H9 (cell line): ENCODE results near the gene RAPGEF6. TPM values are rescaled to one million over a fixed set of nuclear protein-coding genes. Genes with fewer than 3 reads are reported as not detected.

Experiments
- DNase-seq: peaks from one replicate; pipeline ENCODE4 v3.0.0-alpha.2; 2017
- H2AFZ ChIP-seq: one replicate; pipeline ENCODE4 v1.6.1; 2013; ENCODE audit warnings: mild to moderate bottlenecking, low read length, control low read depth, moderate library complexity
- H2AK5ac ChIP-seq: 2 replicates; pipeline ENCODE4 v1.6.1; 2013; ENCODE audit warnings: low read length, control low read depth, mixed read lengths; ENCODE audit not compliant: insufficient read length
- H2BK120ac ChIP-seq: one replicate; pipeline ENCODE4 v1.6.1; 2013; ENCODE audit warnings: low read depth, mild to moderate bottlenecking, low read length, control low read depth, inconsistent platforms; ENCODE audit not compliant: poor library complexity, severe bottlenecking
- H2BK12ac ChIP-seq: 2 replicates; pipeline ENCODE4 v1.6.1; 2013; ENCODE audit warnings: low read length, control low read depth, mixed read lengths, low read depth; ENCODE audit not compliant: insufficient read length
- H2BK15ac ChIP-seq: 2 replicates; pipeline ENCODE4 v1.6.1; 2013; ENCODE audit warnings: low read depth, low read length, control low read depth
- H2BK20ac ChIP-seq: one replicate; pipeline ENCODE4 v1.6.1; 2013; ENCODE audit warnings: low read depth, mild to moderate bottlenecking, low read length, control low read depth, inconsistent platforms; ENCODE audit not compliant: poor library complexity, severe bottlenecking
- H2BK5ac ChIP-seq: 2 replicates; pipeline ENCODE4 v1.6.1; 2013; ENCODE audit warnings: low read length, control low read depth, mixed read lengths; ENCODE audit not compliant: insufficient read length
- H3K14ac ChIP-seq: 2 replicates; pipeline ENCODE4 v1.6.1; 2013; ENCODE audit warnings: low read length, control low read depth; ENCODE audit not compliant: insufficient read depth
- H3K18ac ChIP-seq: 2 replicates; pipeline ENCODE4 v1.6.1; 2013; ENCODE audit warnings: low read depth, mild to moderate bottlenecking, mixed read lengths, low read length, control low read depth; ENCODE audit not compliant: insufficient read length
- H3K23ac ChIP-seq: 2 replicates; pipeline ENCODE4 v1.6.1; 2013; ENCODE audit warnings: low read length, control low read depth, mixed read lengths, low read depth; ENCODE audit not compliant: insufficient read length
- H3K23me2 ChIP-seq: 2 replicates; pipeline ENCODE4 v1.6.1; 2013; ENCODE audit warnings: low read depth, mild to moderate bottlenecking, mixed read lengths, low read length, control low read depth; ENCODE audit not compliant: insufficient read length, poor library complexity, severe bottlenecking
- H3K27ac ChIP-seq: 2 replicates; pipeline ENCODE4 v1.5.1; 2013; ENCODE audit warnings: low read length, control low read depth, mixed read lengths, low read depth; ENCODE audit not compliant: insufficient read length
- H3K27me3 ChIP-seq: 2 replicates; pipeline ENCODE4 v1.6.1; 2013; ENCODE audit warnings: low read length, control low read depth, inconsistent platforms; ENCODE audit not compliant: insufficient read depth
- H3K4ac ChIP-seq: 2 replicates; pipeline ENCODE4 v1.6.1; 2013; ENCODE audit warnings: low read depth, mild to moderate bottlenecking, control low read depth, inconsistent platforms, low read length, moderate library complexity
- H3K4me1 ChIP-seq: 2 replicates; pipeline ENCODE4 v1.6.1; 2013; ENCODE audit warnings: low read length, control low read depth, inconsistent platforms; ENCODE audit not compliant: insufficient read depth
- H3K4me2 ChIP-seq: 2 replicates; pipeline ENCODE4 v1.6.1; 2013; ENCODE audit warnings: low read length, control low read depth, mixed read lengths; ENCODE audit not compliant: insufficient read length, insufficient read depth
- H3K56ac ChIP-seq: 2 replicates; pipeline ENCODE4 v1.6.1; 2013; ENCODE audit warnings: low read depth, mild to moderate bottlenecking, mixed read lengths, low read length, control low read depth; ENCODE audit not compliant: insufficient read length
- H3K79me1 ChIP-seq: 2 replicates; pipeline ENCODE4 v1.6.1; 2013; ENCODE audit warnings: low read depth, mild to moderate bottlenecking, moderate library complexity, low read length, control low read depth, inconsistent platforms; ENCODE audit not compliant: insufficient read depth, poor library complexity, severe bottlenecking
- H3K79me2 ChIP-seq: 2 replicates; pipeline ENCODE4 v1.6.1; 2013; ENCODE audit warnings: low read length, control low read depth, inconsistent platforms; ENCODE audit not compliant: insufficient read depth
- H3K9ac ChIP-seq: 2 replicates; pipeline ENCODE4 v1.6.1; 2013; ENCODE audit warnings: low read length, control low read depth, mixed read lengths; ENCODE audit not compliant: insufficient read length; ENCODE audit errors: extremely low read depth
- H3K9me3 ChIP-seq: one replicate; pipeline ENCODE4 v1.6.1; 2013; ENCODE audit warnings: low read depth, low read length, inconsistent platforms; ENCODE audit not compliant: control insufficient read depth
- H3T11ph ChIP-seq: one replicate; pipeline ENCODE4 v1.6.1; 2013; ENCODE audit warnings: mild to moderate bottlenecking, low read length, control low read depth, inconsistent platforms
- H4K20me1 ChIP-seq: one replicate; pipeline ENCODE4 v1.6.1; 2013; ENCODE audit not compliant: control insufficient read depth, insufficient read length, insufficient read depth
- H4K5ac ChIP-seq: 2 replicates; pipeline ENCODE4 v1.6.1; 2013; ENCODE audit warnings: low read depth, mild to moderate bottlenecking, mixed read lengths, low read length, control low read depth; ENCODE audit not compliant: insufficient read length
- H4K8ac ChIP-seq: replicated peaks from 2 replicates; pipeline ENCODE4 v1.6.1; 2013; ENCODE audit warnings: low read length, control low read depth, mixed read lengths, low read depth; ENCODE audit not compliant: insufficient read length
- H4K91ac ChIP-seq: 2 replicates; pipeline ENCODE4 v1.6.1; 2013; ENCODE audit warnings: low read depth, mild to moderate bottlenecking, moderate library complexity, mixed read lengths, low read length, control low read depth; ENCODE audit not compliant: insufficient read length
- H3K27ac Mint-ChIP-seq, 3 experiments: 2 replicates in 2 of 3; 3 replicates in 1 of 3; pipeline ENCODE4 v1.8.0; 2020 to 2021; ENCODE audit warnings: mixed read lengths in 3 of 3, mild to moderate bottlenecking in 1 of 3, moderate library complexity in 1 of 3
- H3K27me3 Mint-ChIP-seq: 2 replicates; pipeline ENCODE4 v1.8.0; 2021; ENCODE audit warnings: low read depth, mild to moderate bottlenecking, moderate library complexity, mixed read lengths
- H3K36me3 Mint-ChIP-seq, 3 experiments: 2 replicates in 2 of 3; 3 replicates in 1 of 3; pipeline ENCODE4 v1.8.0; 2020 to 2021; ENCODE audit warnings: low read depth in 3 of 3, mixed read lengths in 3 of 3; ENCODE audit not compliant: insufficient read depth in 1 of 3
- H3K4me1 Mint-ChIP-seq, 2 experiments: 2 replicates each; pipeline ENCODE4 v1.8.0; 2020; ENCODE audit warnings: mixed read lengths in 2 of 2
- H3K4me3 Mint-ChIP-seq, 2 experiments: 2 replicates in 1 of 2; 3 replicates in 1 of 2; pipeline ENCODE4 v1.8.0; 2020 to 2021; ENCODE audit warnings: mild to moderate bottlenecking in 2 of 2, mixed read lengths in 2 of 2, moderate library complexity in 1 of 2
- H3K9me3 Mint-ChIP-seq, 2 experiments: 2 replicates in 1 of 2; 3 replicates in 1 of 2; pipeline ENCODE4 v1.8.0; 2020; ENCODE audit warnings: mild to moderate bottlenecking in 2 of 2, mixed read lengths in 2 of 2, moderate library complexity in 1 of 2
- WGBS: extraction: QIAGEN DNeasy Blood & Tissue Kit; methylation state at CpG from one replicate; pipeline ENCODE4 v1.1.7; 2013; ENCODE audit warnings: missing lambda C conversion rate, low lambda C conversion rate, mixed read lengths; ENCODE audit not compliant: insufficient read length; ENCODE audit errors: extremely low coverage; 5-methylcytosine and 5-hydroxymethylcytosine counted together
- total RNA-seq: library from RNA; stranded (reverse); gene quantifications from 2 replicates; pipeline ENCODE4 v1.2.1, GENCODE V29; 2021
- TF ChIP-seq, protein P1 (sequence below): fragments of 200-600 bp; sonication (generic); conservative IDR thresholded peaks from 3 replicates; pipeline ENCODE4 v1.8.0; 2021; ENCODE audit warnings: antibody characterized with exemption, mild to moderate bottlenecking

RAPGEF6 gene
- total RNA-seq, 1 experiment from 2014 or later, result 19.7 TPM

DNA sequence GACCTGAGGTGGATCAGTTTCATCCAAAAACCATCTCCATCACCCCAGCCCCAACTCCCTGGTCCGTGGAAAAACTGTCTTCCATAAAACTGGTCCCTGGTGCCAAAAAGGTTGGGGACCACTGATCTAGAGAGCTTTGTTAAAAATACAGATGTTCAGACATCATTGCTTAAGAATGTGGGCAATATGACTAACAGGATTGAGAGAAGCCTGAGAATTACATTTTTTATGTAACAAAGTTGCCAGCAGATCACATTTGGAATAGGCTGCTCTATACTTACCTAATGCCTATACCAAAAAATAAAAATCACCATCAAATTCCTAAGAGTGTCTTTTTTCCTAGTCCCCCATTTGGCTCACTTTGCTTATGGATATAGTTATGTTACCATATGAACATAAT is 143.3 kb downstream of the RAPGEF6 start:
- no peak overlapping the region for H3K14ac ChIP-seq
- no CpG with 5 or more reads among the region's 1 CpG for WGBS
- no peaks in the 10 kb centered on the region for H3K79me2 ChIP-seq
- H3T11ph ChIP-seq, result no peak overlapping the region
- H3K27me3 Mint-ChIP-seq, result no peaks in the 10 kb centered on the region
- H4K20me1 ChIP-seq, result no peaks in the 10 kb centered on the region
- no peak overlapping the region for H3K18ac ChIP-seq
- H3K23ac ChIP-seq, result no peak overlapping the region
- no peak overlapping the region for H2AFZ ChIP-seq
- no peaks in the 10 kb centered on the region for H3K4me1 ChIP-seq
- H2BK12ac ChIP-seq, result no peak overlapping the region
- no peak overlapping the region for H3K4ac ChIP-seq
- H3K27ac ChIP-seq, result no peak overlapping the region
- H3K27me3 ChIP-seq, result no peaks in the 10 kb centered on the region
- no peak overlapping the region for H4K5ac ChIP-seq
- H3K4me2 ChIP-seq, result no peak overlapping the region
- no peaks in the 10 kb centered on the region for H3K79me1 ChIP-seq
- H4K8ac ChIP-seq, result no peak overlapping the region
- H4K91ac ChIP-seq, result no peak overlapping the region
- no peaks in the 10 kb centered on the region for H3K4me1 Mint-ChIP-seq
- no peak overlapping the region for H2BK20ac ChIP-seq
- H3K23me2 ChIP-seq, result no peaks in the 10 kb centered on the region
- no peak overlapping the region for H2BK120ac ChIP-seq
- no peak overlapping the region for H2BK15ac ChIP-seq
- no peak overlapping the region for H3K56ac ChIP-seq
- no peak for DNase-seq
- H3K9ac ChIP-seq, result no peak overlapping the region
- H3K27ac Mint-ChIP-seq, result no peak overlapping the region
- no peak overlapping the region for H2AK5ac ChIP-seq
- peaks cover 20 to 53% (median 32%) of the 10 kb centered on the region in 3 experiments for H3K36me3 Mint-ChIP-seq
- no peaks in the 10 kb centered on the region for H3K9me3 ChIP-seq
- TF ChIP-seq, protein P1, sequence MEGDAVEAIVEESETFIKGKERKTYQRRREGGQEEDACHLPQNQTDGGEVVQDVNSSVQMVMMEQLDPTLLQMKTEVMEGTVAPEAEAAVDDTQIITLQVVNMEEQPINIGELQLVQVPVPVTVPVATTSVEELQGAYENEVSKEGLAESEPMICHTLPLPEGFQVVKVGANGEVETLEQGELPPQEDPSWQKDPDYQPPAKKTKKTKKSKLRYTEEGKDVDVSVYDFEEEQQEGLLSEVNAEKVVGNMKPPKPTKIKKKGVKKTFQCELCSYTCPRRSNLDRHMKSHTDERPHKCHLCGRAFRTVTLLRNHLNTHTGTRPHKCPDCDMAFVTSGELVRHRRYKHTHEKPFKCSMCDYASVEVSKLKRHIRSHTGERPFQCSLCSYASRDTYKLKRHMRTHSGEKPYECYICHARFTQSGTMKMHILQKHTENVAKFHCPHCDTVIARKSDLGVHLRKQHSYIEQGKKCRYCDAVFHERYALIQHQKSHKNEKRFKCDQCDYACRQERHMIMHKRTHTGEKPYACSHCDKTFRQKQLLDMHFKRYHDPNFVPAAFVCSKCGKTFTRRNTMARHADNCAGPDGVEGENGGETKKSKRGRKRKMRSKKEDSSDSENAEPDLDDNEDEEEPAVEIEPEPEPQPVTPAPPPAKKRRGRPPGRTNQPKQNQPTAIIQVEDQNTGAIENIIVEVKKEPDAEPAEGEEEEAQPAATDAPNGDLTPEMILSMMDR, result no peak
- peaks cover 0 to 2% of the 10 kb centered on the region in 2 experiments; a peak in 1 of 5 replicates for H3K9me3 Mint-ChIP-seq
- H2BK5ac ChIP-seq, result no peak overlapping the region
- H3K4me3 Mint-ChIP-seq, result no peak overlapping the region
